ENCODE measurements around the gene RAB3GAP2.
"Not testable (repeated sequence)": the region's sequence is repeated elsewhere in the genome, so short reads cannot be mapped to it uniquely, and the experiment has no call there.

RAB3GAP2 gene

GRCh38 chr1:220139966-220140365 is 132.3 kb downstream of the RAB3GAP2 start:
- DNase-seq (ENCODE audit: low read depth) = no peak

DNA sequence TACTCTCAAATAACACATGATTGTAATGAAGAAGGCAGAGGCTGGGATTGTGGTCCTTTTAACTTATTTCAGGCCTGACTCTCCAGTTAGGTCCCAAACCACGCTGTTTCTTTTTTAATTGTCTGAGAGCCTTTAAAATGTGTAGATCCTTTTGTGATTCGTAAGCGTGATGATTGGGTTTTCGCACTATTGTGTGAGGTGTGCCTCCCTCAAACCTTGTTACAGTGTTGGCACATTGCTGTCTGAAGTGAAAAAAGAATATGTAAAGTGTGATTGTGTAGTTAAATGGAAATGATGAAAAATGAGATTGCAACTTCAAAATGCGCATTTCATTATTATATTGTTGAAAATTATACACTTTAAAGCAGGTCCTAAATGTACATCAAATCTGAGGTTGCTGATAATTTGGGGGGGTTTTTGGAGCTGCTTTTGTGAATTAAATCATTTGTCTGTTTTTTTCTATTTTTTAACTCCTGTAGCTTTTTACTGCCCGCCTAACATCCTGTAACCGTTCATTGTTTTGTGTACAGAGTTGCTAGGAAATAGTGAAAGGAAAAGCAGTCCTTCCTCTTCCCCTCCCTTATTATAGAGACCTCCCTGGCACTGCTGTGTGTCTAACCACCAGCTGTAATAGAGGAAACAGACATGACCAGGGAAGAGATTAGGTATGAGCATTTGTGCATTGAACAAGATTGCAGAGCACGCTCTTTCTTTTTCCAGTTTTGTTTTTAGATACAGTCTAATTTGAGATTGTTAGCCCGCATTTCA is 135.1 kb downstream of the RAB3GAP2 start:
- no peak for DNase-seq (ENCODE audit: low read depth)

- DNase-seq (ENCODE audit: low read depth) = no peak
These were observed 136.5 kb downstream of the RAB3GAP2 start for GRCh38 chr1:220135755-220136154.

DNA sequence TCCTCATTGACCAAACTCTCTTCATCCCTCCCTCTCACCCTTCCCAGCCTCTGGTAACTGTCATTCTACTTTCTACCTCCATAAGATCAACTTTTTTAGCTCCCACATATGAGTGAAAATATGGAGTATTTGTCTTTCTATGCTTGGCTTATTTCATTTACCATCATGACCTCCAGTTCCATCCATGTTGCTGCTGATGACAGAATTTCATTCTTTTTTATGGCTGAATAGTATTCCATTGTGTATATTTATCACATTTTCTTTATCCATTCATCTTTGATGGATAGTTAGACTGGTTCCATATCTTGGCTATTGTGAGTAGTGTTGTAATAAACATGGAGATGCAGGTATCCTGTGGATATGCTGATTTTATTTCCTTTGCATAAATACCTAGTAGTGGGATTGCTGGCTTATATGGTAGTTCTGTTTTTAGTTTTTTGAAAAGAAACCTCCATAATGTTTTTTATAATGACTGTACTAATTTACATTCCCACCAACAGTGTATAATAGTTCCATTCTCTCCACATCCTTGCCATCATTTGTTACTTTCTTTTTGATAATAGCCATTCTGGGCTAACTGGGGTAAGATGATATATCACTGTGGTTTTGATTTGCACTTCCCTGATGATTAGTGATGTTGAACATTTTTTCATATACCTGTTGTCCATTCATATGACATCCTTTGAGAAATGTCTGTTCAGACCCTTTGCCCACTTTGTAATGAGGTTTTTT is 142.6 kb downstream of the RAB3GAP2 start:
- no peak for DNase-seq (ENCODE audit: low read depth)

- DNase-seq (ENCODE audit: low read depth) = no peak
These were observed 145.2 kb downstream of the RAB3GAP2 start for GRCh38 chr1:220127076-220127475.

DNA sequence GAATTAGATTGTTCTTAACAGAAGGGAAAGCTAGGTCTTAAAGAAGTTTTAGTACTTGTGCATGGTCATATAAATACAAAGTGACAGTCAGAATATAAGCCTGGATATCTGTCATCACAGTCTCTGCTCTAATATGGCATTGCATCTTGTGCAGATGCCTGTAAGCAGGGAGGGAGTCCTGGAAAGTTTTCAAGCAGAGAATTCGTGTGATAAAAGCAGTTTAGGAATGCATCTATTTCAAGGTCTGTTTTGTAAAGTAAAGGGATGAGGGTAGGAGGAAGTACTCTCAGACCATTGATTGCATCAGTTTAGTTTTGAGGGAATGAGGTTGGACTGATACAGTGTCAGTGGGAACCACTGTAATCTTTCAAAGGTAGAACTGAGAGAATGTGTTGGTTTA is 147.7 kb downstream of the RAB3GAP2 start:
- peak; percentile 60 for DNase-seq (ENCODE audit: low read depth)

- no peak for DNase-seq (ENCODE audit: low read depth)
These were observed 148.4 kb downstream of the RAB3GAP2 start for GRCh38 chr1:220123889-220124288.

DNA sequence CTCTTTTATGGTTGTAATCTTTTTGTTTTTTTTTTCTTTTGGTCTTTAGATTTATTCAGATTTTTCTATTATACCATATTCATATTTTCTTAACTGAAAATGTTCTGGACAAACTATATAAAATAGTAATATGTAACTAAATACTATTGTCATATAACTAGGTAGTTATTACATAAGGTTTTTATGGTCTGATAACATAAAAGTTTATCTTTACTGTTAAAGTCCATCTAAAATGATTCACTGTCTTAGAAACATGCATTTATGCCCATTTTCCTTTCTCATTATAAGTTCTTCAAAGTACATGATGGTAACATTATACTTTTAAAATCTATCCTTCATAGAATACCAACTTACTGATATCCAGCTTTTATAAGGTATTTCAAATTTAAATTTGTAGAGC is 149.2 kb downstream of the RAB3GAP2 start:
- no peak for DNase-seq (ENCODE audit: low read depth)

DNA sequence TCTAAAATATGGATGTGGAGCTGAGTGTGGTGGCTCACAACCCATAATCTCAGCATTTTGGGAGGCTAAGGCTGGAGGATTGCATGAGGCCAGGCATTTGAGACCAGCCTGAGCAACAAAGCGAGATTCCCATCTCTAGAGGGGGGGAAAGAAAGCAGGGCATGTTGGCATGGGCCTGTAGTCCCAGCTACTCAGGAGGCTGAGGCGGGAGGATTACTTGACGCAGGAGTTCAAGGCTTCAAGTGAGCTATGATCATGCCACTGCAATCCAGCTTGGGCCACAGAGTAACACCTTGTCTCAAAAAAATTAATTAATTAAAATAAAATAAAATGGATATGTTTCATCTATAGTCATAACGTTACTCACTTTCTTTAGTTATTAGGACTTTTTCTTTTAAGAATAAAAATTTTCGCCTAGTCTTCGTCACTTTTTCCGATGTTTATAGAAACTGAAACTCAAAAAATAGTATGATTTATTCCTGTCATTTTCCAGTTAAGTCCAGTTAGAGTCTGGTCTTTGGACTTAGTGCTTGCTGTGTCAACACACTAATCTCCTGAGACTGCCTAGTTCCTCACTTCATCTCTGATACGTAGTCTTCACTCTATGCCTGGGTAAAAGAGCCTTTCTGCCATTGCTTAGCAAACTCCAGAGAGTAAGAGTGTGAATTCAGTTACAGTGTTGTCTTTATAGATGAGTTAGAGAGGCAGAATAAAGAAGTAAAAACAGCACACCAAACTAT is 150.3 kb downstream of the RAB3GAP2 start:
- DNase-seq (ENCODE audit: low read depth) = no peak

- DNase-seq (ENCODE audit: low read depth) = no peak
These were observed 153.2 kb downstream of the RAB3GAP2 start for GRCh38 chr1:220119043-220119512.

- no peak for DNase-seq (ENCODE audit: low read depth)
These were observed 159.0 kb downstream of the RAB3GAP2 start for GRCh38 chr1:220113136-220113695.

- not testable (repeated sequence) for DNase-seq (ENCODE audit: low read depth)
These were observed 159.7 kb downstream of the RAB3GAP2 start for GRCh38 chr1:220112600-220112999.

DNA sequence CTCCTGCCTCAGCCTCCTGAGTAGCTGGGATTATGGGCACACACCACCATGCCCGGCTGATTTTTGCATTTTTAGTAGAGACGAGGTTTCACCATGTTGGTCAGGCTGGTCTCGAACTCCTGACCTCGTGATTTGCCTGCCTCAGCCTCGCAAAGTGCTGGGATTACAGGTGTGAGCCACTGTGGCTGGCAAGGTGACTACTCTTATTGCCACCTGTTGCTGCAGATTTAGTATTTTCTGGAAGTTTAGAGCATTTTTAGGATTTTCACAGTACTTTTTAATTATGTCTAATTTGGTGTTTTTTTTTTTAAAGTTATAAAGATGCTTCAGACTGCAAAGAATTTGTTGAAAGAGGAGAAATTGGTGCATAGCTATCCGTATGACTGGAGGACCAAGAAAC is 161.8 kb downstream of the RAB3GAP2 start:
- not testable (repeated sequence) for DNase-seq (ENCODE audit: low read depth)

DNA sequence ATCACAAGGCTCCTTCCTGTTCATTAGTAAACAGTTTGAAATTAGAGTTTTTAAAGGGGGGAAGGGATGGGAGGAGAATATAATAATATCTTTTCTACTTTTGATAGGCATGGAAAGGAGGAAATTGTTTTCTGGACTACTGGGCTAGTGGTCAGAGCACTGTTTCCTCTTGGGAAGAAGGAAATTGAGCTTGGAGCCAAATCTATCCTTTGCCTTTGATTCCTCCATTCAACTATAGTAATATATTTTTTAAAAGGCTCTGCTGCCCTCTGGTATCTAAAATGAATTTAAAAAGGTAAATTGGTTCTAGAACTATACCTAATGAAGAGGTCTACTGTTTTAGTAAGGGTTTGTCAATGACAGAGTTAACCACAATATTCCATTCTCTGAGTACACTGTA is 172.4 kb downstream of the RAB3GAP2 start:
- DNase-seq (ENCODE audit: low read depth) = no peak
